ENCODE data around the gene PRDX6. TPM values are rescaled to one million over a fixed set of nuclear protein-coding genes. Genes with fewer than 3 reads are reported as not detected.
"Not testable (repeated sequence)": the region's sequence is repeated elsewhere in the genome, so short reads cannot be mapped to it uniquely, and the experiment has no call there.

Gene PRDX6
- polyA plus RNA-seq, 1 experiment, result 885 TPM

GRCh38 chr1:173488001-173488400 lies 10.9 kb downstream of the PRDX6 start:
- no peak for DNase-seq (ENCODE audit: low read depth)
- H3K4me3 ChIP-seq (ENCODE audit: low read depth, low read length), result no peak overlapping the region
- H3K36me3 ChIP-seq (ENCODE audit: control insufficient read depth, insufficient read depth, low read length), result peaks cover 17% of the 10 kb centered on the region
- no peaks in the 10 kb centered on the region for H3K27me3 ChIP-seq (ENCODE audit: control insufficient read depth, insufficient read depth, low read length)
- no peak for TF ChIP-seq CTCF (IDR thresholded peaks at IDR 0.05; ENCODE audit: insufficient read depth, low read depth, low read length)
- POLR2A ChIA-PET, result no interaction called here
- CTCF ChIA-PET, result interaction anchor here (1.5 kb wide), 1 partner anchor 12 kb away, joined by 4 read pairs; no protein-coding TSS in a partner anchor

GRCh38 chr1:173489149-173489600 lies 12.0 kb downstream of the PRDX6 start:
- DNase-seq (ENCODE audit: low read depth), result no peak
- ChIA-PET POLR2A (no interaction called here), CTCF (no interaction called here)
- no peaks in the 10 kb centered on the region for H3K27me3 ChIP-seq (ENCODE audit: control insufficient read depth, insufficient read depth, low read length)
- TF ChIP-seq CTCF (IDR thresholded peaks at IDR 0.05; ENCODE audit: insufficient read depth, low read depth, low read length), result no peak
- peaks cover 17% of the 10 kb centered on the region for H3K36me3 ChIP-seq (ENCODE audit: control insufficient read depth, insufficient read depth, low read length)
- H3K4me3 ChIP-seq (ENCODE audit: low read depth, low read length), result no peak overlapping the region

GRCh38 chr1:173489929-173490328 lies 12.8 kb downstream of the PRDX6 start:
- TF ChIP-seq CTCF (IDR thresholded peaks at IDR 0.05; ENCODE audit: insufficient read depth, low read depth, low read length), result no peak
- POLR2A ChIA-PET, result no interaction called here
- H3K36me3 ChIP-seq (ENCODE audit: control insufficient read depth, insufficient read depth, low read length), result peaks cover 17% of the 10 kb centered on the region
- H3K27me3 ChIP-seq (ENCODE audit: control insufficient read depth, insufficient read depth, low read length), result no peaks in the 10 kb centered on the region
- no peak for DNase-seq (ENCODE audit: low read depth)
- CTCF ChIA-PET, result no interaction called here
- H3K4me3 ChIP-seq (ENCODE audit: low read depth, low read length), result no peak overlapping the region

GRCh38 chr1:173491508-173491907 lies 14.4 kb downstream of the PRDX6 start:
- Histone ChIP-seq H3K27me3 (ENCODE audit: control insufficient read depth, insufficient read depth, low read length) (no peaks in the 10 kb centered on the region), H3K4me3 (ENCODE audit: low read depth, low read length) (no peak overlapping the region), H3K36me3 (ENCODE audit: control insufficient read depth, insufficient read depth, low read length) (peaks cover 10% of the 10 kb centered on the region)
- no peak for TF ChIP-seq CTCF (IDR thresholded peaks at IDR 0.05; ENCODE audit: insufficient read depth, low read depth, low read length)
- CTCF ChIA-PET, result no interaction called here
- POLR2A ChIA-PET, result no interaction called here
- DNase-seq (ENCODE audit: low read depth), result no peak

- DNase-seq (ENCODE audit: low read depth); H3K36me3 ChIP-seq (ENCODE audit: control insufficient read depth, insufficient read depth, low read length); H3K4me3 ChIP-seq (ENCODE audit: low read depth, low read length); POLR2A ChIA-PET; H3K27me3 ChIP-seq (ENCODE audit: control insufficient read depth, insufficient read depth, low read length); CTCF ChIA-PET: not testable (repeated sequence)
These were observed 16.0 kb downstream of the PRDX6 start for GRCh38 chr1:173493125-173493524.

- no peak for TF ChIP-seq CTCF (IDR thresholded peaks at IDR 0.05; ENCODE audit: insufficient read depth, low read depth, low read length)
- no peak for DNase-seq (ENCODE audit: low read depth)
- H3K4me3 ChIP-seq (ENCODE audit: low read depth, low read length), result no peak overlapping the region
- no peaks in the 10 kb centered on the region for H3K27me3 ChIP-seq (ENCODE audit: control insufficient read depth, insufficient read depth, low read length)
- ChIA-PET POLR2A (no interaction called here), CTCF (no interaction called here)
- H3K36me3 ChIP-seq (ENCODE audit: control insufficient read depth, insufficient read depth, low read length), result no peaks in the 10 kb centered on the region
These were observed 18.6 kb downstream of the PRDX6 start for GRCh38 chr1:173495609-173496267.

Measured in BJ (cell line).